ENCODE measurements around the gene AMN. TPM values are rescaled to one million over a fixed set of nuclear protein-coding genes. Genes with fewer than 3 reads are reported as not detected.

AMN gene
- total and polyA plus RNA-seq, 2 experiments from 2014 or later, result 0.69 to 1.2 TPM

DNA sequence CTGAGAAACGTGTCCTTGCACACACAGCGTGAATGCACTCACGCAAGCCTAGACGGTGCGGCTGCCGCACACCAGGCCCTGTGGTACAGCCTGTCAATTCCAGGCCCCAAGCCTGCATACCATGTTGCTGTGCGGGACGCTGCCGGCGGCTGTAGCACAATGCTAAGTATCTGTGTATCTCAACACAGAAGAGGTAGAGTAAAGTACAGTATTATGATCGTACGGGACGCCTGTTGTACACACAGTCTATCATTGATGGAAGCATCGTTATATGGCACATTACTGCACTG is 45.0 kb downstream of the AMN start:
- H3K4me1 Mint-ChIP-seq, result no peaks in the 10 kb centered on the region
- Histone ChIP-seq H3K4me1 (ENCODE audit: insufficient read depth) (no peaks in the 10 kb centered on the region), H3K4me2 (no peak overlapping the region), H3F3A (replicated peaks; ENCODE audit: low read depth) (0 out of 2 replicates have a peak, but pooled peaks cover 9% of the 10 kb centered on the region), H3K36me3 (ENCODE audit: insufficient read depth) (peaks cover 48% of the 10 kb centered on the region), H2AFZ (no peak overlapping the region), H3K4me3 (no peak overlapping the region), H3K27ac (ENCODE audit: low read depth) (no peak overlapping the region), H3K9me2 (ENCODE audit: insufficient read depth) (no peaks in the 10 kb centered on the region), H3K79me2 (replicated peaks; ENCODE audit: insufficient read depth) (no peaks in the 10 kb centered on the region), H3K27me3 (ENCODE audit: insufficient read depth) (no peaks in the 10 kb centered on the region), H4K20me1 (replicated peaks; ENCODE audit: insufficient read depth) (no peaks in the 10 kb centered on the region; the same call in 1 of the 2 replicates)
- H3K27ac Mint-ChIP-seq, result no peak overlapping the region
- no peak overlapping the region for H3K4me3 Mint-ChIP-seq
- no peak for ATAC-seq
- TF ChIP-seq CTCF (conservative IDR thresholded peaks at IDR 0.05; ENCODE audit: low read depth in 2 of 2) (no peak), STAT1 (IDR thresholded peaks at IDR 0.05; ENCODE audit: unreplicated experiment) (no peak), EZH2 (IDR thresholded peaks at IDR 0.05; ENCODE audit: low read depth, unreplicated experiment) (no peak), EZH2phosphoT487 (IDR thresholded peaks at IDR 0.05; ENCODE audit: unreplicated experiment) (no peak), ZNF462 (CRISPR knock-in tag; IDR thresholded peaks at IDR 0.05) (no peak), JUNB (IDR thresholded peaks at IDR 0.05; ENCODE audit: unreplicated experiment) (no peak), ZNF114 (CRISPR knock-in tag; IDR thresholded peaks at IDR 0.05) (no peak)
- DNase-seq (ENCODE audit: low spot score), result no peak
- H3K9me3 Mint-ChIP-seq, result no peaks in the 10 kb centered on the region
- H3K27me3 Mint-ChIP-seq (ENCODE audit: insufficient read depth, low read depth, poor library complexity), result peaks cover 6% of the 10 kb centered on the region
- peaks cover 79% of the 10 kb centered on the region for H3K36me3 Mint-ChIP-seq (ENCODE audit: low read depth)

All from GM23338 (cell line).